ENCODE measurements around the gene BRME1.

The BRME1 gene

DNA sequence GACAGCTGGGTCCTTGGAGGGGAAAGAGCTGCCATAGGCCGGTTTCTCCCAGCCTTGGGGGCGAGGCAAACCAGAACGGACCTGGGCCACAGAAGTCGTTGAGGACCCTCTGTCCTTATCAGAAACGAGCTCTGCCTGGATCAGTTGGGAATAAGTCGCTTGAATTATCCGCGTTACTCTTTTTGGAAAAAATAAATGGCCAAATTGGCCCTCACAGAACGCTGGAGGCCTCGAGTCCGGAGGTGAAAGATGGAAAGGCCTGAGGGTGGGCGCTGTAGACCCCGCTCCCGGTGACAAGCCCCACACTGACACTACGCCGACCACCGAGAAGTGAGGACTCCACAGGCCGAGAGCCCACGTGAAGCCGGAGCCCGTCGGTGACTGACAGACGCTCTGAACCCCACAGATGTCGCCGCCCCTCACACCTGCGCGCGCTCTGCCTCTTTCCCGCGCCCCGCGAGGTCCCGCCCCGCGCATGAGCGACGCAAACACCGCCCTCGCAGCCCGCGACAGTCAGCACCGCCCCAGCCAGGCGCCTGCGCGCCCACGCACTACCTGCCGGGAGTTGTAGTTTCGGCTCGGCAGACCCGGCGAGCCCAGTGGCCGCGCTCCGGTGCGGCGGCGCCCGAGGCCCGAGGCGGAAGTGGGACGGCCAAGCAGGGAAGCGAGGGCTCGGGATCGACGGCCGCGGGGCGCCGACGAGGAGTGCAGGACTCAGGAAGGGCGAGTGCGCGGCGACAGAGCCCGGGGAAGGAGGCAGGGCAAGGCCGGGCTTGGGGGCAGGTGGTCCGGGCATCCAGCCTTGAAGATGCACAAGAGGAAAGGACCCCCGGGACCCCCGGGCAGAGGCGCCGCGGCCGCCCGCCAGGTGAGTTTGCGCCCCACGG lies at the start of gene BRME1, which contains the start of gene CC2D1A:
BRME1 (minus strand) TSS at position 484 of the 887 bp plus-strand sequence. CDS start 1,225 bp downstream, outside the sequence.
CC2D1A (plus strand) TSS at position 568 of the 887 bp plus-strand sequence; CDS start at position 809, 241 bp downstream.
- in situ Hi-C loops (cut with HindIII; ENCODE audit: low sequenced_read_pairs), result no loop called here
- TF ChIP-seq, protein P1, sequence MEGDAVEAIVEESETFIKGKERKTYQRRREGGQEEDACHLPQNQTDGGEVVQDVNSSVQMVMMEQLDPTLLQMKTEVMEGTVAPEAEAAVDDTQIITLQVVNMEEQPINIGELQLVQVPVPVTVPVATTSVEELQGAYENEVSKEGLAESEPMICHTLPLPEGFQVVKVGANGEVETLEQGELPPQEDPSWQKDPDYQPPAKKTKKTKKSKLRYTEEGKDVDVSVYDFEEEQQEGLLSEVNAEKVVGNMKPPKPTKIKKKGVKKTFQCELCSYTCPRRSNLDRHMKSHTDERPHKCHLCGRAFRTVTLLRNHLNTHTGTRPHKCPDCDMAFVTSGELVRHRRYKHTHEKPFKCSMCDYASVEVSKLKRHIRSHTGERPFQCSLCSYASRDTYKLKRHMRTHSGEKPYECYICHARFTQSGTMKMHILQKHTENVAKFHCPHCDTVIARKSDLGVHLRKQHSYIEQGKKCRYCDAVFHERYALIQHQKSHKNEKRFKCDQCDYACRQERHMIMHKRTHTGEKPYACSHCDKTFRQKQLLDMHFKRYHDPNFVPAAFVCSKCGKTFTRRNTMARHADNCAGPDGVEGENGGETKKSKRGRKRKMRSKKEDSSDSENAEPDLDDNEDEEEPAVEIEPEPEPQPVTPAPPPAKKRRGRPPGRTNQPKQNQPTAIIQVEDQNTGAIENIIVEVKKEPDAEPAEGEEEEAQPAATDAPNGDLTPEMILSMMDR (IDR thresholded peaks at IDR 0.05; ENCODE audit: low read depth, low read length, missing control alignments), result peak; percentile 3
- DNase-seq (ENCODE audit: low read depth), result peak; percentile 33
- peak within 1 kb of the TSS; percentile 81 for H3K4me3 ChIP-seq (ENCODE audit: low read depth, low read length)

DNA sequence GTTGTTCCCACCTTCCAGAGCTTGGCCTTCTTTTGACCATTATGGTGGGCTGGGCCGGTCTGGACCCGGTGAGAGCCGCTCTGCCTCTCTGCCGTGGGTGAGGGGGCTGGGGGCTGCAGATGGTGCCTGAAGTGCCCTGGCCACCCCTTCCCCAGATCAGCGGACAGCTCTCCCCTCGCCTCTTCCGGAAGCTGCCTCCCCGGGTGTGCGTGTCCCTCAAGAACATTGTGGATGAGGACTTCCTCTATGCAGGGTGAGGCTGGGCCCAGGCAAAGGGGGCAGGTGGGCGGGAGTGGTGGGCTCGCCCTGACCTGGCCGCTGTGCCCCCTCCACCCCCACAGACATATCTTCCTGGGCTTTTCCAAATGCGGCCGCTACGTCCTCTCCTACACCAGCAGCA lies 48.3 kb upstream of the BRME1 start:
- TF ChIP-seq, protein P1 (IDR thresholded peaks at IDR 0.05; ENCODE audit: low read depth, low read length, missing control alignments), result no peak
- no peak for DNase-seq (ENCODE audit: low read depth)
- in situ Hi-C loops (cut with HindIII; ENCODE audit: low sequenced_read_pairs), result no loop called here
- H3K4me3 ChIP-seq (ENCODE audit: low read depth, low read length), result no peak overlapping the region

DNA sequence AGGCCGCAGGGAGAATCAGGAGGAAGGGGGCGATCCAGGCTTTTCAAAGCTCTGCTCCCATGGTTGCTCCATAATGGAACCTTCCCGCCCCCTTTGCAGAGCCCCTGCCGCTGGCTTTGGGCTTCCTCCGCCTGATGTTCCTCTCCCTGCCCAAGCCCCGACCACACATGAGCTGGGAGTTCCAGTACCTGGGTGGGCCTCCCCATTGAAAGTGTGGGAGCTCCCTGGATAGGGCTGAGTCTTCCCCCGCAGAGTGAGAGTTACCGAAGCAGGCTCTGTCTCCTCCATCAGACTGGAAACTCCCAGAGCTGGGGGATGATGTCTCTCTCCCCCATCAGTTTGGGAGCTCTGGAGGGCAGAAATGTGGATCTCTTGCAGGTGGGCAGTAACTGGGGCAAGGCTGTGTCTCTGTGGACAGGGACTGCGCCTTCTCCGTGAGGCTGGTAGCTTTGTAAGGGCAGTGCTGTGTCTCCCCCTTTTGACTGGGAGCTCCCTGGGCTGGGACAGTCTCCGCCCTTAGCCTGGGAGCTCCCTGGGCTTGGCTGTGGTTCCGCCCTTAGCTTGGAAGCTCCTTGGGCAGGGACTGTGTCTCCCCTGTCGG lies 47.1 kb upstream of the BRME1 start:
- in situ Hi-C loops (cut with HindIII; ENCODE audit: low sequenced_read_pairs), result no loop called here
- peak overlapping the region; percentile 67 for H3K4me3 ChIP-seq (ENCODE audit: low read depth, low read length)
- TF ChIP-seq, protein P1 (IDR thresholded peaks at IDR 0.05; ENCODE audit: low read depth, low read length, missing control alignments), result peak; percentile 9
- DNase-seq (ENCODE audit: low read depth), result no peak

DNA sequence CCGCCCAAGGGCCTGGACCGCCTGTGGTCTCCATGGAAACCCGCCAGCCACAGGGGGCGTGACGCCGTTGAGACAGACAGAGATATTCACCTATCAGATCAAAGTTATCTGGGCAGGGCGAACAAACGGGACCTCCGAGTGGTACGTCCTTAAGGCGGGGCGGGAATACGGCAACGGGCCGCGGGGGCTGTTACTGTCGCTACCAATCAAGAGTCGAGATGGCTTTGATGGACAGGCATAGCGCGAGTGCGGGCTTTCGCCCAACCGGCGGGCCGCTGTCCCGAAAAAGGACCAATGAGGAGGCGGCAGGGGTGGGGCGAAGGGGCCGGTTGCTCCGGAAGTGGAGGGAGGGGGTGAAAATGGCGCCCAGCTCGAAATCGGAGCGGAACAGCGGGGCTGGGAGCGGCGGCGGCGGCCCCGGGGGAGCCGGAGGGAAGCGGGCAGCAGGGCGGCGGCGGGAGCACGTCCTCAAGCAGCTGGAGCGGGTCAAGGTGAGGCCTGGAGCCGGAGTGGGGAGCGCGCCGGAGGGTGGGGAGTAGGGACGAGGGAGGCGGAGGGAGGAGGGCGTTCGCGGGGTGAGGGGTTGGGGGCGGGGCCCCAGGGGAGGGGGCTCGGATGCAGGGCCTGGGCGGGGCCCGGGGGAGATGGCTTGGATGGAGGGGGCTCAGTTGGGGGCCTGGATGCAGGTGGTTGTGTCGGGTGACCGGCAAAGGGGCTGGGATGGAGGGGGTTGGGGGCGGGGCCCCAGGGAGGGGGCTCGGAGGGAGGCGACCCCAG lies 46.4 kb upstream of the BRME1 start, which contains the start of gene DCAF15:
DCAF15 (plus strand) TSS at position 356 of the 777 bp plus-strand sequence; CDS start at position 360, 4 bp downstream.
- DNase-seq (ENCODE audit: low read depth), result peak; percentile 99
- H3K4me3 ChIP-seq (ENCODE audit: low read depth, low read length), result peak within 1 kb of the TSS; percentile 67
- in situ Hi-C loops (cut with HindIII; ENCODE audit: low sequenced_read_pairs), result no loop called here
- TF ChIP-seq, protein P1 (IDR thresholded peaks at IDR 0.05; ENCODE audit: low read depth, low read length, missing control alignments), result no peak

DNA sequence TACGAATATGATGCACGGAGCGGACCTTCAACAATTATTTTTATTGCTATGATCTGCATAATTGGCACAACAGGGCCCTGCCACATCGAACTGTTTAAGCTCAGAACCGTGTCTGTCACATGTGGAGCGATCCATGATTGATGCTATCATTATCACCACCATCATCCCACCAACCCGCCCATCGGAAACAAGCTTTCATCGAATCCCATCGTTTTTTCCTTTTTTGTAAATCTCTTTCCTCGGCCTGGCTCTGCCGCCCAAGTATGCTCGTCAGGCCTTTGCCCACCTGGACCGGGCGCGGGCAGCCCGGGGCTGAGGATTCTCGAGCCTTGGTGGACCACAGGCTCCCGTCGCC lies 45.9 kb upstream of the BRME1 start:
- no peak for DNase-seq (ENCODE audit: low read depth)
- in situ Hi-C loops (cut with HindIII; ENCODE audit: low sequenced_read_pairs), result no loop called here
- H3K4me3 ChIP-seq (ENCODE audit: low read depth, low read length), result peak overlapping the region; percentile 67
- TF ChIP-seq, protein P1 (IDR thresholded peaks at IDR 0.05; ENCODE audit: low read depth, low read length, missing control alignments), result no peak

DNA sequence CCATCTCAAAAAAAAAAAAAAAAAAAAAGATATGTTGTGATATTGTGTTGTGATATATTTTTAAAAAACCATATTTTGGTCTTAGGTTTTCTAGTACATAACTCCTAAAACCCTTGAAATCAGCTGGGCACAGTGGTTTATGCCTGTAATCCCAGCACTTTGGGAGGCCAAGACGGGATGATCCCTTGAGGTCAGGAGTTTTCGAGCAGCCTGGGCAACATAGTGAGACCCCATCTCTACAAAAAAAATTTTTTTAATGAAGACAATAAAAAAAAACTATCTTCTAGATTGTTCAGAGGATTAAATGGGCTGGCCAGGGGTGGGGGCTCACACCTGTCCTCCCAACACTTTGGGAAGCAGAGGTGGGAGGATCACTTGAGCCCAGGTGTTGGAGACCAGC lies 45.1 kb upstream of the BRME1 start:
- TF ChIP-seq, protein P1 (IDR thresholded peaks at IDR 0.05; ENCODE audit: low read depth, low read length, missing control alignments), result no peak
- in situ Hi-C loops (cut with HindIII; ENCODE audit: low sequenced_read_pairs), result no loop called here
- no peak overlapping the region for H3K4me3 ChIP-seq (ENCODE audit: low read depth, low read length)
- DNase-seq (ENCODE audit: low read depth), result no peak
